Measurements from ENCODE around the gene DDN.

The DDN gene

DNA sequence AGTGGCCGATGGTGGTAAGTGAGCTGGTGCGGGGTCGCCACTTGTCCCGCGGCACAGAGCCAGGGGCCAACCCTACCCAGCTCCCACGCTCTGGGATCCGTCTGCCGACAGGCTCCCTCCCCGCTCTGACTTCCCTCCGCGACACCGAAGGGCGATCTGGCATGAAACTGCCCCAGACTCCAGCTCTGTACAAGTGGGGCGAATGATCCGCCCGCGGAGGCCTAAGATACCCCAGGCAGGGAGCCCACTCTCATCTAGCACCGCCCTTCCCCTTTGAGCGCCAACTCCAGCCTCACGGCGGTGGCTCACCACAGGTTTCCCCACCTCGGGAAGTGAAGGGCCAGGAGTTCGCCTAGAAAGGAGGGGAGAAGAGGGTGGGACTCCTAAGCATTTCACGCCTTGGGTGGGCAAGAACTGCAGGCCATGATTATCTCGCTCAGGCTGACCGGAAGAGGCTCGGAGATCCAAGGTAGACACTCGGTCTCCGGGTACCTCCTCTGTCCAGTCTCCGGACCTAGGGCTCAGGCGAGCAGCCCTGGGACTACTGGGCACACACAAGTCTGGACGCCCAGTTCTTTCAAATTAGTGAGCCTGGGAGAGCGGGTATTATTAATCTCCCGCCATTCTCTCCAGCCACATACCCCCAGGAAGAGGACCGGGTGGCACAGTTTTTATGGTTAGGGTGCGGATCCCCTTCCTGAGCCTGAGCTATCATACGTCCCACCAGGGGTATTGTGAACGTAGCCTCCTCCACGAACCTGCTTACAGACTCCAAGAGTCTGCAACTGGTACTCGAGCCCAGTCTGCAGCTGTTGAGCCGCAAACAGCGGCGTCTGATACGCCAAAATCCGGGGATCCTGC lies 20.2 kb downstream of the DDN start:
- no peak for DNase-seq (ENCODE audit: low read depth)
- TF ChIP-seq, protein P1, sequence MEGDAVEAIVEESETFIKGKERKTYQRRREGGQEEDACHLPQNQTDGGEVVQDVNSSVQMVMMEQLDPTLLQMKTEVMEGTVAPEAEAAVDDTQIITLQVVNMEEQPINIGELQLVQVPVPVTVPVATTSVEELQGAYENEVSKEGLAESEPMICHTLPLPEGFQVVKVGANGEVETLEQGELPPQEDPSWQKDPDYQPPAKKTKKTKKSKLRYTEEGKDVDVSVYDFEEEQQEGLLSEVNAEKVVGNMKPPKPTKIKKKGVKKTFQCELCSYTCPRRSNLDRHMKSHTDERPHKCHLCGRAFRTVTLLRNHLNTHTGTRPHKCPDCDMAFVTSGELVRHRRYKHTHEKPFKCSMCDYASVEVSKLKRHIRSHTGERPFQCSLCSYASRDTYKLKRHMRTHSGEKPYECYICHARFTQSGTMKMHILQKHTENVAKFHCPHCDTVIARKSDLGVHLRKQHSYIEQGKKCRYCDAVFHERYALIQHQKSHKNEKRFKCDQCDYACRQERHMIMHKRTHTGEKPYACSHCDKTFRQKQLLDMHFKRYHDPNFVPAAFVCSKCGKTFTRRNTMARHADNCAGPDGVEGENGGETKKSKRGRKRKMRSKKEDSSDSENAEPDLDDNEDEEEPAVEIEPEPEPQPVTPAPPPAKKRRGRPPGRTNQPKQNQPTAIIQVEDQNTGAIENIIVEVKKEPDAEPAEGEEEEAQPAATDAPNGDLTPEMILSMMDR (conservative IDR thresholded peaks at IDR 0.05; ENCODE audit: control insufficient read depth, insufficient read depth, low read depth, low read length) = no peak
- H3K4me3 ChIP-seq (ENCODE audit: control insufficient read depth, low read depth, low read length) = no peak overlapping the region

DNA sequence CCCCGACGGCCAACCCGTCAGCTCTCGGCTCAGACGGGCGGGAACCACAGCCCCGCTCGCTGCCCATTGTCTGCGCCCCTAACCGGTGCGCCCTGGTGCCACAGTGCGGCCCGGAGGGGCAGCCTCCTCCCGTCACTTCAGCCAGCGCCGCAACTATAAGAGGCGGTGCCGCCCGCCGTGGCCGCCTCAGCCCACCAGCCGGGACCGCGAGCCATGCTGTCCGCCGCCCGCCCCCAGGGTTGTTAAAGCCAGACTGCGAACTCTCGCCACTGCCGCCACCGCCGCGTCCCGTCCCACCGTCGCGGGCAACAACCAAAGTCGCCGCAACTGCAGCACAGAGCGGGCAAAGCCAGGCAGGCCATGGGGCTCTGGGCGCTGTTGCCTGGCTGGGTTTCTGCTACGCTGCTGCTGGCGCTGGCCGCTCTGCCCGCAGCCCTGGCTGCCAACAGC lies 20.9 kb downstream of the DDN start, which contains the start of gene WNT1:
TSS of gene WNT1 (plus strand) at position 32 of the 450 bp plus-strand sequence. CDS start at position 361, 329 bp downstream.
- TF ChIP-seq, protein P1 (conservative IDR thresholded peaks at IDR 0.05; ENCODE audit: control insufficient read depth, insufficient read depth, low read depth, low read length) = no peak
- no peak for DNase-seq (ENCODE audit: low read depth)
- H3K4me3 ChIP-seq (ENCODE audit: control insufficient read depth, low read depth, low read length) = no peak within 1 kb of the TSS

DNA sequence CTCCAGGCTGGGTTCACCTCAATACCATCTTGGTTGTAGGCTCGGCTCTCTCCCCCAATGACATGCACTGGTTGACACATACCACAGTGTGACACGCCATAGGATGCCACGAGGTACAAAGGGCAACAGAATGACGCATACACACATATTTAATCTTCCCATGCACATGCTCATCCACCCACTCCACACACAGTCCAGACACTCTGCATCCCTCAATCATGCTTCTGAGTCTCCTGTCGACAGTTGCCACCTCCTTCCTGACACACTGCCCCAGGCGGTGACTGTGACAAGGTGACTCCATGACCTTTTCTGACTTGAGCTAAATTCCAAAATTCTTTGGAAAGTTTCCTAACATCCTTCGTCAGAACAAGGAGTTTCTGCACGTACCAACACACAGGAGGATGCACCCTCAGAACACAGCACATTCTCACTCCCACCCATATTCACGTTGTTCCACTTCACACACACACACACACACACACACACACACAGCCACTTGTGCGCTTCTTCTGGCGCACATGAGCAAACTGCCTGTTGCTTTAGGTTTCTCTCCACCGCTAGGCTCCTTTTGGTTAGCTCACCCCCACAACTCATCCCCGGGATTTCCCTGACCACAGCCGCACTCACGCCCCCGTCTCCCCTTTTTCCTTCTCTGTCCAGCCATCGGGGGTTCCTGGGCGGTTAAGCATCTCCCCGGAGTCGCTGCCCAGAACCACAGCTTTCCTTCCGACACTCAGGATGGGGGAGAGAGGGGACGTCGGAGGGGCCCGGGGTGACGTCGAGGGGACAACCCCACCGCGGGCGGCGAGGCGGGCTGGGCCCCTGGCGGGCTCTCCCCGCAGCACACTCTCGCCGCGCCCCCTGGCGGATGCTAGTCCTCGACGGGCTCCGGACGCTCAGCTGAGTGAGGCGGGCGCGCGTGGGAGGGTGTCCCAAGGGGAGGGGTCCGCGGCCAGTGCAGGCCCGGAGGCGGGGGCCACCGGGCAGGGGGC lies 21.6 kb downstream of the DDN start:
- H3K4me3 ChIP-seq (ENCODE audit: control insufficient read depth, low read depth, low read length) = no peak overlapping the region
- peak; percentile 65 for DNase-seq (ENCODE audit: low read depth)
- TF ChIP-seq, protein P1 (conservative IDR thresholded peaks at IDR 0.05; ENCODE audit: control insufficient read depth, insufficient read depth, low read depth, low read length) = peak; percentile 40

GRCh38 chr12:48973941-48974673 lies 25.1 kb downstream of the DDN start:
- H3K4me3 ChIP-seq (ENCODE audit: control insufficient read depth, low read depth, low read length) = no peak overlapping the region
- TF ChIP-seq, protein P1 (conservative IDR thresholded peaks at IDR 0.05; ENCODE audit: control insufficient read depth, insufficient read depth, low read depth, low read length) = peak; percentile 53
- DNase-seq (ENCODE audit: low read depth) = peak; percentile 44

DNA sequence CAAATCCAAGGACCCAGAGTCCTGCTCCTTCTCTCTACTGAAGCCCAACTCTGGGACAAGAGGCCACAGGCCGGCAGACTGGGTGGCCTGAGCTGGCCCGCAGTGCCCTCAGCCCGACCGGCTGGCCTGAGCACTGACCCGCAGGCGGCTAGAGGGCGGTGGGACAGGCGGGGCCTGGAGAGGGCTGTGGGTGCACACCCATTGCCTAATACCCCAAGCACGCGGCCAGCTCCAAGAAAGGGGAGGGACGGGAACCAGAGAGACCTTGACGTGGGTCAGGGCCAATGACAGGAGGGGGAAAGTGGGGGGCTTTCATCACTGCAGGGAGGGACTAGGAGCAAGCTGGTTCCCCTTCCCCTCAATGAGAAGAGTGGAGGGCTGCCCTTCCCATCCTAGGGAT lies 25.6 kb downstream of the DDN start:
- no peak overlapping the region for H3K4me3 ChIP-seq (ENCODE audit: control insufficient read depth, low read depth, low read length)
- TF ChIP-seq, protein P1 (conservative IDR thresholded peaks at IDR 0.05; ENCODE audit: control insufficient read depth, insufficient read depth, low read depth, low read length) = no peak
- peak; percentile 32 for DNase-seq (ENCODE audit: low read depth)

All from fibroblast of mammary gland (primary cell).